GM21390 (cell line): ENCODE results near the gene MGAT5.

Experiments
- ATAC-seq: cut with Tn5 transposase; IDR thresholded peaks from one replicate; pipeline ENCODE4 v1.9.1; 2021; ENCODE audit not compliant: unreplicated experiment

The MGAT5 gene

DNA sequence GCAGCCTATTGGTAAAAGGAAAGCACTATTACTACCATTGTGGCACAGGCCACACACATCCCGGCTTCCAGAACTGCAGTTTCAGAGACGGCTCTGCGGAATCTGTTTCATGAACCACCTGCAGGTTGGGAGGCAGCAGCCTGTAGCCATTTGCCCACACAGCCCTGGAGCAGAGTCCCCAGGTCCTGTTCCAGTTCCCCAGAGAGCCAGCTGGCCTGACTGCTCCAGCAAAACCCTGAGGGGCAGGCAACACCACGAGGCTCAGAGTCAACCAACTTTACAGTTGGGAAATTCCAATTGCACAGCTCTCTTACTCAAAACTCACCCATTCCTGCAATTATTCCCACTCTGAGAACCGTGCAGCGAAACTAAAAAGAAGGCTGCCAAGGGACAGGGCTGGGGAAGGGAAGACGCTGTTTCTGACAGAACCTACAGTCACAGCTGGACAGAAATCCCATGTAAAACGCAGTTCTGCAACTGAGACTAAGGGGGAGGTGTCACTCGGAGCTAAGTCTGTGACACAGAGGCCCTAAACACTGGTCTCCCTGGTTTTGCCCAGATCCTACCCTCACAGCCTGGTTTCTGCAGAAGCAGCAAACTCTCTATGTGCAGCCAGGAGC, 245.5 kb downstream of the MGAT5 start:
- no peak for ATAC-seq

DNA sequence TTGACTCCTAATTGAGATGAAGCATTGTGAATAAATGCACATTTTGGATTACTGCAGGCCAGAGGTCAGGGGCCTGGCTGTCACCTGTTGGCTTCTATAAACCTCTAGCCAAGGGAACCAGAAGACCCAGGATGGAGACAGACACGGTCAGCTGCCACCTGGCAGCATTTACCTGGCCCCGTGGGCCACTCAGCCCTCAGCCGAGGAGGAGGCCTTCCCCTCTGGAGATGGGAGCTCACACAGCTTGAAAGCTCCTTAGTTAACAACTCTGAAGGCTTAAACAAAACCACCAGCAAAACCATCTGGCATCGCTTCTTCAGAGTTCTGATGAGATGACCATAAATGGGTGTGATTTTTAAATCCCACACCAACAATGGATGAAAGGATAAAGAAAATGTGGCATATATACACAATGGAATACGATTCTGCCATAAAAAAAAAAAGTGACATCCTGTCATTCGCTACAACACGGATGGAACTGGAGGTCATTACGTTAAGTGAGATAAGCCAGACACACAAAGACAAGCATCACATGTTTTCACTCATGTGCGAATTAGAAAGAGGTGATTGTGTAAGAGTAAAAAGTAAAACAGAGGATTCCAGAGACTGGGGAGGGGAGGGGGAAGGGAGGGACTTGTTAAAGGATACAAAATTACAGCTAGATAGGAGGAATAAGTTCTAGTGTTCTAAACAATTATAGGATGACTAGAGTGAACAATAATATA, 246.5 kb downstream of the MGAT5 start:
- ATAC-seq = no peak

DNA sequence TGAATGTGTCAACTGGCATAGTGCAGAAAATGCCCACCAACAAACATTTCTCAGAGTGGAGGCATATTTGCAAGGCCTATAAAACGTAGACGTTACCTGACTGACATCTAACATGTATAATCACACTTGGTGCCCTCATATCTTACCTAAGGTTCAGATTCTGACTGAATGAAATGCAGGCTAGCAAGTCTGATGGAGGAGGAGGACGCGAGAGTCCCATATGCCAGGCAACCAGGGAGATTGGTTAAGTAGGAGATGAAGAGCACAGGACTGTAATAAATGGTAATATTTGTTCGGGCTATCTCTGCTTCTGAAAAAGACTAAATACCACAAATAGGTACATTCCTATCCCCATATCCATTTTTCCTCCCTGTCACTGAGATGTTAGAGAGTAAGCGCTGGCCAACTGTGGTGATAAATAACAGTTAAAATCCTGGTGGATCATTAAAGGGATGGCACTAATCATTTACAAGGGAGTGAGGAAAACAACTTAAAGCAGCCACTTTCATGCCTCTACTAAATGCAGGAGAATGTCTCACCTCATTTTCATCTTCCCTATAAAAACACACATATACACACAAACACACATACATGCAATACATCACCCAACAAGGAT, 247.7 kb downstream of the MGAT5 start:
- ATAC-seq = no peak

DNA sequence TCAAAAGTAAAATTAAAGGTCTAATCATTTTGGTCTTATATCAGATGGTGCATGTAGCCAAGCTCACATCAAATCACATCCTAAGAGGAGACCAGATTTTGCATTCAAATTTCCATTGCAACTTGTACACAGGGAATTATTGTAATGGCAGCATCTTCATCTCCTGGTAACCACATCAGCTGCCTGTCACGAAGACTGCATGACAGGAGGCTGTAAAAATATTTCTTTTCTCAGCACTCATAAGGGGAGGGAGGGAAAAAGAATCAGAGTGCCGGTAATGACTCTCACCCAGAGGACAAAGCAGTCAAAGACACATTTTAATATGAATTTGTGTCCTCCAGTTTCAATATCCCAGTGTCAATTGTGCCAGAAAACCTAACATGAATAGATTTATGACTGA, 248.2 kb downstream of the MGAT5 start:
- no peak for ATAC-seq
